K562 (cell line): ENCODE measurements around the gene HMCES. TPM values are rescaled to one million over a fixed set of nuclear protein-coding genes. Genes with fewer than 3 reads are reported as not detected.

Experiments used
- HLTF ChIP-seq: fragments of 450-650 bp; IDR thresholded peaks from 2 replicates; pipeline ENCODE4 v1.6.1; 2016
- MEIS2 ChIP-seq: fragments of 450-650 bp; IDR thresholded peaks from 2 replicates; pipeline ENCODE4 v1.6.1; 2014; ENCODE audit warnings: mild to moderate bottlenecking; ENCODE audit not compliant: partially characterized antibody
- ZNF134 ChIP-seq: fragments of 250-450 bp; sonication (Bioruptor Pico); conservative IDR thresholded peaks from 2 replicates; pipeline ENCODE4 v1.4.0; 2020
- ZNF584 ChIP-seq: fragments of 200-800 bp; sonication (Bioruptor generic); IDR thresholded peaks from 2 replicates; pipeline ENCODE4 v1.6.1; 2016; ENCODE audit warnings: low read depth, mild to moderate bottlenecking, missing genetic modification characterization, missing compliant biosample characterization
- ZNF764 ChIP-seq: fragments of 250-450 bp; sonication (Bioruptor Pico); IDR thresholded peaks from 2 replicates; pipeline ENCODE4 v1.4.0; 2020; ENCODE audit warnings: low read depth, mild to moderate bottlenecking, moderate library complexity
- ZNF785 ChIP-seq: fragments of 250-450 bp; sonication (Bioruptor Pico); IDR thresholded peaks from 2 replicates; pipeline ENCODE4 v1.4.0; 2020; ENCODE audit warnings: mild to moderate bottlenecking
- polyA plus RNA-seq, 8 experiments: library from polyadenylated mRNA; depleted of rRNA in 4 of 8; stranded (reverse) in 5 of 8; unstranded in 3 of 8; fragments of >200 nt; fragmentation: Nextera tagmentation in 2 of 8; fragmentation: Illumina TruSeq in 1 of 8; extraction: Ambion mirVana in 2 of 8; extraction: Trizol in 1 of 8; gene quantifications; 2 replicates each; pipeline versions ENCODE4 v1.2.1 to v1.2.3, GENCODE V29; 2011 to 2014; ENCODE audit warnings: inconsistent platforms in 1 of 8, missing spikeins in 1 of 8
- total RNA-seq, 7 experiments: library from RNA; depleted of rRNA in 6 of 7; stranded (reverse); fragments of >200 nt in 6 of 7; fragmentation: Illumina TruSeq in 2 of 7; extraction: Trizol in 2 of 7; gene quantifications; 2 replicates each; pipeline versions ENCODE4 v1.2.1 to v1.2.3, GENCODE V29; 2011 to 2021; ENCODE audit warnings: low replicate concordance in 1 of 7
- TF ChIP-seq, protein P1 (sequence below): sonication (generic); formaldehyde crosslinking; IDR thresholded peaks from 2 replicates; pipeline ENCODE4 v1.8.0; 2022; ENCODE audit warnings: mild to moderate bottlenecking, missing genetic modification reagents
- TF ChIP-seq, protein P2 (sequence below): sonication (generic); IDR thresholded peaks from 2 replicates; pipeline ENCODE4 v1.6.1; 2016
- TF ChIP-seq, protein P3 (sequence below), 2 experiments: fragments of 450-650 bp in 1 of 2; sonication (generic) in 1 of 2; formaldehyde crosslinking in 1 of 2; IDR thresholded peaks; 2 replicates each; pipeline versions ENCODE4 v1.7.1 to v1.9.0; 2016 to 2022; ENCODE audit warnings: inconsistent platforms in 1 of 2, mild to moderate bottlenecking in 1 of 2, missing genetic modification reagents in 1 of 2
- TF ChIP-seq, protein P4 (sequence below): fragments of 450-650 bp; IDR thresholded peaks from one replicate; pipeline ENCODE4 v1.6.1; 2018; ENCODE audit warnings: mild to moderate bottlenecking, moderate library complexity; ENCODE audit not compliant: partially characterized antibody
- TF ChIP-seq, protein P5 (sequence below): sonication (generic); formaldehyde crosslinking; IDR thresholded peaks from 2 replicates; pipeline ENCODE4 v1.5.0; 2020; ENCODE audit warnings: missing genetic modification reagents

HMCES gene
- total and polyA plus RNA-seq, 9 of the 15 experiments (the other 6 are each of a cell fraction or from before 2014, with no cell fraction given) = 18.8 to 45.3 (median 24.8) TPM

DNA sequence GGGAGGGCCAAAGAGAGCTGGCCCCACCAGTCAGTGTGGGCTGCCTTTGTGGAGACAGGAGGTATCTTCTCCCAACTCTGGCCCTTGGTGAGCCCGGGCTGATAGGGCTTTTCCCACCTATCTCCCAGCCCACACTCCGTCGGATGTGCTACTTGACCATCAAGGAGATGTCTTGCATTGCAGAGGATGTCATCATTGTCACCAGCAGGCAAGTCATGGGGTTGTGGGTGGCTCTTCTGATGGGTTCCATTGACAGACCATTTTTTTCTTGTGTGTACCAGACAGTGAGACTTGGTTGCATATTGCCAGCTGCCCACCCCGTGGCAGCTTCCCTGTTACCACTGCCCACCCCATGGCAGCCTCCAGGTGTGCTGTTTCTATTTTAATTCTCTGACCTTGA lies 25.9 kb upstream of the HMCES start (continued):
- no peak for TF ChIP-seq ZNF785 (CRISPR knock-in tag)
- TF ChIP-seq, protein P1, sequence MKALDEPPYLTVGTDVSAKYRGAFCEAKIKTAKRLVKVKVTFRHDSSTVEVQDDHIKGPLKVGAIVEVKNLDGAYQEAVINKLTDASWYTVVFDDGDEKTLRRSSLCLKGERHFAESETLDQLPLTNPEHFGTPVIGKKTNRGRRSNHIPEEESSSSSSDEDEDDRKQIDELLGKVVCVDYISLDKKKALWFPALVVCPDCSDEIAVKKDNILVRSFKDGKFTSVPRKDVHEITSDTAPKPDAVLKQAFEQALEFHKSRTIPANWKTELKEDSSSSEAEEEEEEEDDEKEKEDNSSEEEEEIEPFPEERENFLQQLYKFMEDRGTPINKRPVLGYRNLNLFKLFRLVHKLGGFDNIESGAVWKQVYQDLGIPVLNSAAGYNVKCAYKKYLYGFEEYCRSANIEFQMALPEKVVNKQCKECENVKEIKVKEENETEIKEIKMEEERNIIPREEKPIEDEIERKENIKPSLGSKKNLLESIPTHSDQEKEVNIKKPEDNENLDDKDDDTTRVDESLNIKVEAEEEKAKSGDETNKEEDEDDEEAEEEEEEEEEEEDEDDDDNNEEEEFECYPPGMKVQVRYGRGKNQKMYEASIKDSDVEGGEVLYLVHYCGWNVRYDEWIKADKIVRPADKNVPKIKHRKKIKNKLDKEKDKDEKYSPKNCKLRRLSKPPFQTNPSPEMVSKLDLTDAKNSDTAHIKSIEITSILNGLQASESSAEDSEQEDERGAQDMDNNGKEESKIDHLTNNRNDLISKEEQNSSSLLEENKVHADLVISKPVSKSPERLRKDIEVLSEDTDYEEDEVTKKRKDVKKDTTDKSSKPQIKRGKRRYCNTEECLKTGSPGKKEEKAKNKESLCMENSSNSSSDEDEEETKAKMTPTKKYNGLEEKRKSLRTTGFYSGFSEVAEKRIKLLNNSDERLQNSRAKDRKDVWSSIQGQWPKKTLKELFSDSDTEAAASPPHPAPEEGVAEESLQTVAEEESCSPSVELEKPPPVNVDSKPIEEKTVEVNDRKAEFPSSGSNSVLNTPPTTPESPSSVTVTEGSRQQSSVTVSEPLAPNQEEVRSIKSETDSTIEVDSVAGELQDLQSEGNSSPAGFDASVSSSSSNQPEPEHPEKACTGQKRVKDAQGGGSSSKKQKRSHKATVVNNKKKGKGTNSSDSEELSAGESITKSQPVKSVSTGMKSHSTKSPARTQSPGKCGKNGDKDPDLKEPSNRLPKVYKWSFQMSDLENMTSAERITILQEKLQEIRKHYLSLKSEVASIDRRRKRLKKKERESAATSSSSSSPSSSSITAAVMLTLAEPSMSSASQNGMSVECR (CRISPR knock-in tag) = no peak
- no peak for TF ChIP-seq MEIS2
- TF ChIP-seq, protein P2, sequence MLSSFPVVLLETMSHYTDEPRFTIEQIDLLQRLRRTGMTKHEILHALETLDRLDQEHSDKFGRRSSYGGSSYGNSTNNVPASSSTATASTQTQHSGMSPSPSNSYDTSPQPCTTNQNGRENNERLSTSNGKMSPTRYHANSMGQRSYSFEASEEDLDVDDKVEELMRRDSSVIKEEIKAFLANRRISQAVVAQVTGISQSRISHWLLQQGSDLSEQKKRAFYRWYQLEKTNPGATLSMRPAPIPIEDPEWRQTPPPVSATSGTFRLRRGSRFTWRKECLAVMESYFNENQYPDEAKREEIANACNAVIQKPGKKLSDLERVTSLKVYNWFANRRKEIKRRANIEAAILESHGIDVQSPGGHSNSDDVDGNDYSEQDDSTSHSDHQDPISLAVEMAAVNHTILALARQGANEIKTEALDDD = no peak
- TF ChIP-seq, protein P3, sequence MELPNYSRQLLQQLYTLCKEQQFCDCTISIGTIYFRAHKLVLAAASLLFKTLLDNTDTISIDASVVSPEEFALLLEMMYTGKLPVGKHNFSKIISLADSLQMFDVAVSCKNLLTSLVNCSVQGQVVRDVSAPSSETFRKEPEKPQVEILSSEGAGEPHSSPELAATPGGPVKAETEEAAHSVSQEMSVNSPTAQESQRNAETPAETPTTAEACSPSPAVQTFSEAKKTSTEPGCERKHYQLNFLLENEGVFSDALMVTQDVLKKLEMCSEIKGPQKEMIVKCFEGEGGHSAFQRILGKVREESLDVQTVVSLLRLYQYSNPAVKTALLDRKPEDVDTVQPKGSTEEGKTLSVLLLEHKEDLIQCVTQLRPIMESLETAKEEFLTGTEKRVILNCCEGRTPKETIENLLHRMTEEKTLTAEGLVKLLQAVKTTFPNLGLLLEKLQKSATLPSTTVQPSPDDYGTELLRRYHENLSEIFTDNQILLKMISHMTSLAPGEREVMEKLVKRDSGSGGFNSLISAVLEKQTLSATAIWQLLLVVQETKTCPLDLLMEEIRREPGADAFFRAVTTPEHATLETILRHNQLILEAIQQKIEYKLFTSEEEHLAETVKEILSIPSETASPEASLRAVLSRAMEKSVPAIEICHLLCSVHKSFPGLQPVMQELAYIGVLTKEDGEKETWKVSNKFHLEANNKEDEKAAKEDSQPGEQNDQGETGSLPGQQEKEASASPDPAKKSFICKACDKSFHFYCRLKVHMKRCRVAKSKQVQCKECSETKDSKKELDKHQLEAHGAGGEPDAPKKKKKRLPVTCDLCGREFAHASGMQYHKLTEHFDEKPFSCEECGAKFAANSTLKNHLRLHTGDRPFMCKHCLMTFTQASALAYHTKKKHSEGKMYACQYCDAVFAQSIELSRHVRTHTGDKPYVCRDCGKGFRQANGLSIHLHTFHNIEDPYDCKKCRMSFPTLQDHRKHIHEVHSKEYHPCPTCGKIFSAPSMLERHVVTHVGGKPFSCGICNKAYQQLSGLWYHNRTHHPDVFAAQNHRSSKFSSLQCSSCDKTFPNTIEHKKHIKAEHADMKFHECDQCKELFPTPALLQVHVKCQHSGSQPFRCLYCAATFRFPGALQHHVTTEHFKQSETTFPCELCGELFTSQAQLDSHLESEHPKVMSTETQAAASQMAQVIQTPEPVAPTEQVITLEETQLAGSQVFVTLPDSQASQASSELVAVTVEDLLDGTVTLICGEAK (IDR thresholded peaks at IDR 0.05) = no peak
- TF ChIP-seq, protein P3 (CRISPR knock-in tag; IDR thresholded peaks at IDR 0.05) = no peak
- no peak for TF ChIP-seq ZNF764 (CRISPR knock-in tag)
- peak; percentile 76; the same call in 1 of the 2 replicates for TF ChIP-seq ZNF584
- TF ChIP-seq, protein P4, sequence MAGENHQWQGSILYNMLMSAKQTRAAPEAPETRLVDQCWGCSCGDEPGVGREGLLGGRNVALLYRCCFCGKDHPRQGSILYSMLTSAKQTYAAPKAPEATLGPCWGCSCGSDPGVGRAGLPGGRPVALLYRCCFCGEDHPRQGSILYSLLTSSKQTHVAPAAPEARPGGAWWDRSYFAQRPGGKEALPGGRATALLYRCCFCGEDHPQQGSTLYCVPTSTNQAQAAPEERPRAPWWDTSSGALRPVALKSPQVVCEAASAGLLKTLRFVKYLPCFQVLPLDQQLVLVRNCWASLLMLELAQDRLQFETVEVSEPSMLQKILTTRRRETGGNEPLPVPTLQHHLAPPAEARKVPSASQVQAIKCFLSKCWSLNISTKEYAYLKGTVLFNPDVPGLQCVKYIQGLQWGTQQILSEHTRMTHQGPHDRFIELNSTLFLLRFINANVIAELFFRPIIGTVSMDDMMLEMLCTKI = no peak
- TF ChIP-seq, protein P5, sequence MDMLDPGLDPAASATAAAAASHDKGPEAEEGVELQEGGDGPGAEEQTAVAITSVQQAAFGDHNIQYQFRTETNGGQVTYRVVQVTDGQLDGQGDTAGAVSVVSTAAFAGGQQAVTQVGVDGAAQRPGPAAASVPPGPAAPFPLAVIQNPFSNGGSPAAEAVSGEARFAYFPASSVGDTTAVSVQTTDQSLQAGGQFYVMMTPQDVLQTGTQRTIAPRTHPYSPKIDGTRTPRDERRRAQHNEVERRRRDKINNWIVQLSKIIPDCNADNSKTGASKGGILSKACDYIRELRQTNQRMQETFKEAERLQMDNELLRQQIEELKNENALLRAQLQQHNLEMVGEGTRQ (CRISPR knock-in tag) = no peak
- 0 out of 2 replicates have a peak, but pooled peaks have one; percentile 33 for TF ChIP-seq ZNF134 (CRISPR knock-in tag)
- no peak for TF ChIP-seq HLTF
